Mesothelial cell of epicardium (in vitro differentiated cells): ENCODE results near the gene TTLL8. TPM values are rescaled to one million over a fixed set of nuclear protein-coding genes. Genes with fewer than 3 reads are reported as not detected.
"Not testable (repeated sequence)": the region's sequence is repeated elsewhere in the genome, so short reads cannot be mapped to it uniquely, and the experiment has no call there.

Source experiments
- DNase-seq, 2 experiments: peaks; one replicate each; pipeline ENCODE4 v3.0.0; 2021; ENCODE audit warnings: low spot score in 2 of 2; ENCODE audit not compliant: unreplicated experiment in 2 of 2
- H3K27ac Mint-ChIP-seq: 2 replicates; pipeline ENCODE4 v1.8.0; 2021; ENCODE audit warnings: mixed read lengths
- H3K27me3 Mint-ChIP-seq: 2 replicates; pipeline ENCODE4 v1.8.0; 2021; ENCODE audit warnings: low read depth, mixed read lengths
- H3K36me3 Mint-ChIP-seq: 2 replicates; pipeline ENCODE4 v1.8.0; 2021; ENCODE audit warnings: mixed read lengths
- H3K4me1 Mint-ChIP-seq: 2 replicates; pipeline ENCODE4 v1.8.0; 2021; ENCODE audit warnings: mixed read lengths
- H3K4me3 Mint-ChIP-seq: 2 replicates; pipeline ENCODE4 v1.8.0; 2021; ENCODE audit warnings: mild to moderate bottlenecking, moderate library complexity, mixed read lengths
- H3K9me3 Mint-ChIP-seq: 2 replicates; pipeline ENCODE4 v1.8.0; 2021; ENCODE audit warnings: mixed read lengths
- CTCF ChIP-seq: fragments of 200-600 bp; sonication (generic); IDR thresholded peaks from one replicate; pipeline ENCODE4 v1.5.0; 2021; ENCODE audit warnings: antibody characterized with exemption; ENCODE audit not compliant: unreplicated experiment
- total RNA-seq: library from RNA; stranded (reverse); gene quantifications from 3 replicates; pipeline ENCODE4 v1.2.1, GENCODE V29; 2021

The TTLL8 gene
- total RNA-seq, 1 donor from 2014 or later, result 0.13 TPM

GRCh38 chr22:50089682-50090411 lies 31.7 kb upstream of the TTLL8 start, which contains the start of gene MOV10L1:
Gene MOV10L1 (plus strand): TSS chr22:50090006. CDS start chr22:50090089, 83 bp downstream.
- Mint-ChIP-seq H3K4me1 (peaks cover 21% of the 10 kb centered on the region), H3K9me3 (no peaks in the 10 kb centered on the region), H3K27ac (no peak within 1 kb of the TSS), H3K4me3 (no peak within 1 kb of the TSS), H3K27me3 (peaks cover 3% of the 10 kb centered on the region), H3K36me3 (no peaks in the 10 kb centered on the region)
- no peak for TF ChIP-seq CTCF
- no peak for DNase-seq

- H3K4me1 Mint-ChIP-seq, result peaks cover 26% of the 10 kb centered on the region
- no peaks in the 10 kb centered on the region for H3K36me3 Mint-ChIP-seq
- no peak overlapping the region for H3K27ac Mint-ChIP-seq
- peaks cover 3% of the 10 kb centered on the region for H3K27me3 Mint-ChIP-seq
- no peak for TF ChIP-seq CTCF
- no peaks in the 10 kb centered on the region for H3K9me3 Mint-ChIP-seq
- no peak overlapping the region for H3K4me3 Mint-ChIP-seq
- no peak for DNase-seq
Observed at GRCh38 chr22:50089231-50089630, 31.1 kb upstream of the TTLL8 start.

DNA sequence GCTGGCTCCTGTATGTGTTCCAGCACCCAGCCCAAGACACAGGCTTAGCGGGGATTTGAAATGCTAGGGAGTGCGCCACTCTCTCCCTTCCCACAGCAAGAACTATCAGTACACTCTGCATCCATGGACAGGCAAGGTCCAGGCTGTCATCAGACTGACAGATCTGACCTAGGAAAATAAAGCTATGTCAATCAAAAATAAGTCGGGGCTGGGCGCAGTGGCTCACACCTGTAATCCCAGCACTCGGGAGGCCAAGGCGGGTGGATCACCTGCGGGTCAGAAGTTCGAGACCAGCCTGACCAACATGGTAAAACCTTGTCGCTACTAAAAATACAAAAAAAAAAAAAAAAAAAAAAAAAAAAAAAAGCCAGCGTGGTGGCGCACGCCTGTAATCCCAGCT lies 30.0 kb upstream of the TTLL8 start:
- H3K27ac Mint-ChIP-seq, result no peak overlapping the region
- H3K4me1 Mint-ChIP-seq, result peaks cover 34% of the 10 kb centered on the region
- no peak for TF ChIP-seq CTCF
- H3K36me3 Mint-ChIP-seq, result no peaks in the 10 kb centered on the region
- no peaks in the 10 kb centered on the region for H3K9me3 Mint-ChIP-seq
- DNase-seq, result no peak
- H3K4me3 Mint-ChIP-seq, result no peak overlapping the region
- peaks cover 3% of the 10 kb centered on the region for H3K27me3 Mint-ChIP-seq

GRCh38 chr22:50087646-50088045 lies 29.5 kb upstream of the TTLL8 start:
- Mint-ChIP-seq H3K9me3 (no peaks in the 10 kb centered on the region), H3K36me3 (no peaks in the 10 kb centered on the region)

DNA sequence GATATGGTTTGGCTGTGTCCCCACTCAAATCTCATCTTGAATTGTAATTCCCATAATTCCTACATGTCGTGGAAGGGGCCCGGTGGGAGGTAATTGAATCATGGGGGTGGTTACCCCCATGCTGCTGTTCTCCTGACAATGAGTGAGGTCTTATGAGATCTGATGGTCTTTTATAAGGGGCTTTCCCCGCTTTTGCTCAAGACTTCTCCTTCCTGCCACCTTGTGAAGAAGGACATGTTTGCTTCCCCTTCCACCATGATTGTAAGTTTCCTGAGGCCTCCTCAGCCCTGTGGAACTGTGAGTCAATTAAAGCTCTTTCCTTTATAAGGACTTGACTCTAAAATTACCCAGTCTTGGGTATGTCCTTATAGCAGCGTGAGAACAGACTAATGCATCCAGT lies 28.9 kb upstream of the TTLL8 start:
- not testable (repeated sequence) for DNase-seq, H3K4me3 Mint-ChIP-seq, H3K36me3 Mint-ChIP-seq, H3K27me3 Mint-ChIP-seq, H3K9me3 Mint-ChIP-seq
- H3K4me1 Mint-ChIP-seq, result peaks cover 36% of the 10 kb centered on the region
- H3K27ac Mint-ChIP-seq, result peak overlapping the region; percentile 1

More at GRCh38 chr22:50087646-50088045, 29.5 kb upstream of the TTLL8 start:
- Mint-ChIP-seq H3K27ac (no peak overlapping the region), H3K27me3 (peaks cover 3% of the 10 kb centered on the region), H3K4me1 (peaks cover 39% of the 10 kb centered on the region), H3K4me3 (no peak overlapping the region)
- TF ChIP-seq CTCF, result no peak
- no peak for DNase-seq

DNA sequence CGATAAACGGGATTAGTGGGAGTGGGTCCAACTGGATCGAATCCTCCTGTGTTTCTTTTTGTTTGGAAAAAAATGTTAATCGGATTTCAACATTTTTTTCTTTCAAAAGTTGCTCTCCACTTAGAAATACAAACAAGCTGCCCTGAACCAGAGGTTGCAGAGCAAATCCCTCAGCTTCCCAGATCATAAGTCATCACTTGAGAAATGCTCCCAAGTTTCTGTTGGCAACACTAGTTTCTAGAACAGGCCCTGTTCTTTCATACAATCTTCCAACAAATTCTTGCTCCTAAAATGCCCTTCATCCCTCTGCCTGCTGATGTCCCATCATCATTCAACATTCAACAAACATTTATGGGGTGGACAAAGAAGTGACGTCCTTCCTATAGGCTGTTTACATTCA lies 28.4 kb upstream of the TTLL8 start:
- Mint-ChIP-seq H3K27ac (no peak overlapping the region), H3K27me3 (peaks cover 3% of the 10 kb centered on the region), H3K4me1 (peaks cover 35% of the 10 kb centered on the region), H3K36me3 (no peaks in the 10 kb centered on the region), H3K9me3 (no peaks in the 10 kb centered on the region), H3K4me3 (no peak overlapping the region)
- no peak for TF ChIP-seq CTCF
- no peak for DNase-seq
